Transverse colon (tissue), 3 donors: ENCODE measurements around the gene WNT16.

Experiments used
- CTCF ChIP-seq, 5 experiments: fragments of 200-600 bp in 3 of 5; fragments of 450-650 bp in 2 of 5; sonication (generic) in 3 of 5; IDR thresholded peaks; 1 replicate in 2 of 5; 2 replicates in 3 of 5; pipeline ENCODE4 v1.5.1; 2016 to 2017; ENCODE audit warnings: antibody characterized with exemption in 5 of 5, inconsistent platforms in 3 of 5, mild to moderate bottlenecking in 2 of 5, moderate library complexity in 1 of 5
- EP300 ChIP-seq: sonication (generic); formaldehyde crosslinking; IDR thresholded peaks from one replicate; pipeline ENCODE4 v1.6.1; 2017; ENCODE audit warnings: antibody characterized with exemption, low read depth
- POLR2A ChIP-seq: fragments of 450-650 bp; IDR thresholded peaks from one replicate; pipeline ENCODE4 v1.6.1; 2016; ENCODE audit warnings: antibody characterized with exemption, mild to moderate bottlenecking, moderate library complexity

DNA sequence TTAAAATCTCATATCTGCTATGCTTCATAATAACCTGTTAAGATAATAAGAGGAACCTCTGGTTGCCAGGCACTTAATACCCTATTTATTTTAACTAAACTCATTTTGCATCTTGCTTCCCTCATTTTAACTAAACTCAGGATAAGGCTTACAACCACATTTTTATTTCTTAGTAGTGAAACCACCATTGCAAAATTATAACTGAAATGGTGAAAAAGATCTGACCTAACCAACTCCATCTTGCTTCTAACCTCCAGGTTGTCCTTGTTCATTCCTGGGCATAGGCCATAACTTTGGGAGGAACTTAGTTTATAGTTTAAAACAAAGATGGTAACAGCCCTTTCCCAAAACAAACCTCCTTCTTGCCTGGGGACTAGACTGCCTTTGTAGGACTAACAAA, 61.3 kb downstream of the WNT16 start:
- TF ChIP-seq CTCF (IDR thresholded peaks at IDR 0.05) (no peak), POLR2A (no peak), EP300 (no peak)
